Measurements from ENCODE around the gene DCC.

GRCh38 chr18:53375621-53376020, 1035.6 kb downstream of the DCC start:
- TF ChIP-seq CTCF (conservative IDR thresholded peaks at IDR 0.05; ENCODE audit: low read length) = no peak
- TF ChIP-seq EZH2phosphoT487 (IDR thresholded peaks at IDR 0.05; ENCODE audit: borderline replicate concordance) = no peak

Data from Loucy (cell line).